VCaP (cell line): ENCODE data around the gene IFI30.

Source experiments
- H3K27ac ChIP-seq: fragments of 450-650 bp; 2 replicates; pipeline ENCODE4 v1.5.1; 2017
- TF ChIP-seq, protein P1 (sequence below): fragments of 450-650 bp; conservative IDR thresholded peaks from 2 replicates; pipeline ENCODE4 v1.5.1; 2017; ENCODE audit warnings: mild to moderate bottlenecking, moderate library complexity

The IFI30 gene

GRCh38 chr19:18159810-18160209 lies 13.8 kb upstream of the IFI30 start:
- H3K27ac ChIP-seq: peak overlapping the region; percentile 78; the same call in 1 of the 2 replicates
- TF ChIP-seq, protein P1, sequence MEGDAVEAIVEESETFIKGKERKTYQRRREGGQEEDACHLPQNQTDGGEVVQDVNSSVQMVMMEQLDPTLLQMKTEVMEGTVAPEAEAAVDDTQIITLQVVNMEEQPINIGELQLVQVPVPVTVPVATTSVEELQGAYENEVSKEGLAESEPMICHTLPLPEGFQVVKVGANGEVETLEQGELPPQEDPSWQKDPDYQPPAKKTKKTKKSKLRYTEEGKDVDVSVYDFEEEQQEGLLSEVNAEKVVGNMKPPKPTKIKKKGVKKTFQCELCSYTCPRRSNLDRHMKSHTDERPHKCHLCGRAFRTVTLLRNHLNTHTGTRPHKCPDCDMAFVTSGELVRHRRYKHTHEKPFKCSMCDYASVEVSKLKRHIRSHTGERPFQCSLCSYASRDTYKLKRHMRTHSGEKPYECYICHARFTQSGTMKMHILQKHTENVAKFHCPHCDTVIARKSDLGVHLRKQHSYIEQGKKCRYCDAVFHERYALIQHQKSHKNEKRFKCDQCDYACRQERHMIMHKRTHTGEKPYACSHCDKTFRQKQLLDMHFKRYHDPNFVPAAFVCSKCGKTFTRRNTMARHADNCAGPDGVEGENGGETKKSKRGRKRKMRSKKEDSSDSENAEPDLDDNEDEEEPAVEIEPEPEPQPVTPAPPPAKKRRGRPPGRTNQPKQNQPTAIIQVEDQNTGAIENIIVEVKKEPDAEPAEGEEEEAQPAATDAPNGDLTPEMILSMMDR: no peak

- TF ChIP-seq, protein P1: no peak
- peak overlapping the region; percentile 78 for H3K27ac ChIP-seq
These were observed 13.1 kb upstream of the IFI30 start for GRCh38 chr19:18160493-18160970.

DNA sequence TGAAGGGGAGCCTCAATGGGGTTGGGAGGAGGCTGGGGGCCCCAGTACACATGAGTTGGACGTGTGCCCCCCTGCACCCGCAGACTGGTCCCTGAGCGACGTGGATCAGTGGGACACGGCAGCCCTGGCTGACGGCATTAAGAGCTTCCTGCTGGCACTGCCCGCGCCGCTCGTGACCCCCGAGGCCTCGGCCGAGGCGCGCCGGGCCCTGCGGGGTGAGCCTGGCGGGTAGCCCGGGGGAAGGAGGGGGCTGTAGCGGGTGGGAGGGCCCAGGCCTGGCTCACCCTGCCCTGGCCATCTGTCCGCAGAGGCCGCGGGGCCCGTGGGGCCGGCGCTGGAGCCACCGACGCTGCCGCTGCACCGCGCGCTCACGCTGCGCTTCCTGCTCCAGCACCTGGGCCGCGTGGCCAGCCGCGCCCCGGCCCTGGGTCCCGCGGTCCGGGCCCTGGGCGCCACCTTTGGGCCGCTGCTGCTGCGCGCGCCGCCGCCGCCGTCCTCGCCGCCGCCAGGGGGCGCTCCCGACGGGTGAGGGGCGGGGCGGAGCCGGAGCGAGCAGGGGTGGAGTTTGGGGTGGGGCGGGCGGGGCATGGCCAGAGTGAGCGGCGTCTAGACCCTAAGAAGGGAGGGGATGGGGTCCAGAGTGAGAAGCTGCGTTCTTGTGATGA lies 12.5 kb upstream of the IFI30 start:
- TF ChIP-seq, protein P1: peak; percentile 99
- H3K27ac ChIP-seq: peak overlapping the region; percentile 78

- peak overlapping the region; percentile 78; the same call in 1 of the 2 replicates for H3K27ac ChIP-seq
- TF ChIP-seq, protein P1: peak; percentile 7
These were observed 12.0 kb upstream of the IFI30 start for GRCh38 chr19:18161636-18162002.

DNA sequence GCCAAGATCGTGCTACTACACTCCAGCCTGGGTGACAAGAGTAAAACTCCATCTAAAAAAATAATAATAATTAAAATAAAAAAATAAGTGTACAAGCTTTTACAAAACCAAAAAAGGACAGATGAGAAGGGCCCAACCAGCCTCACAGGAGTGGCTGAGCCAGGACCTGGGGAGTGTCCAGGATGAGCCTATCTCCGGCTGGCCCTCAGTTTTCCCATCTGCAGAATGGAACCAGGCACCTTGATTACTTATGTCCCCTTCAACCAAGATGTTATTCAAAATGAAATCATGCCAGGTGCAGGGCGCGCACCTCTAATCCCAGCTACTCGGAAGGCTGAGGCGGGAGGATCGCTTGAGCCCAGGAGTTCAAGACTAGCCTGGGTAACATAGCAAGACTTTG lies 9.5 kb upstream of the IFI30 start:
- no peak overlapping the region for H3K27ac ChIP-seq
- TF ChIP-seq, protein P1: no peak

DNA sequence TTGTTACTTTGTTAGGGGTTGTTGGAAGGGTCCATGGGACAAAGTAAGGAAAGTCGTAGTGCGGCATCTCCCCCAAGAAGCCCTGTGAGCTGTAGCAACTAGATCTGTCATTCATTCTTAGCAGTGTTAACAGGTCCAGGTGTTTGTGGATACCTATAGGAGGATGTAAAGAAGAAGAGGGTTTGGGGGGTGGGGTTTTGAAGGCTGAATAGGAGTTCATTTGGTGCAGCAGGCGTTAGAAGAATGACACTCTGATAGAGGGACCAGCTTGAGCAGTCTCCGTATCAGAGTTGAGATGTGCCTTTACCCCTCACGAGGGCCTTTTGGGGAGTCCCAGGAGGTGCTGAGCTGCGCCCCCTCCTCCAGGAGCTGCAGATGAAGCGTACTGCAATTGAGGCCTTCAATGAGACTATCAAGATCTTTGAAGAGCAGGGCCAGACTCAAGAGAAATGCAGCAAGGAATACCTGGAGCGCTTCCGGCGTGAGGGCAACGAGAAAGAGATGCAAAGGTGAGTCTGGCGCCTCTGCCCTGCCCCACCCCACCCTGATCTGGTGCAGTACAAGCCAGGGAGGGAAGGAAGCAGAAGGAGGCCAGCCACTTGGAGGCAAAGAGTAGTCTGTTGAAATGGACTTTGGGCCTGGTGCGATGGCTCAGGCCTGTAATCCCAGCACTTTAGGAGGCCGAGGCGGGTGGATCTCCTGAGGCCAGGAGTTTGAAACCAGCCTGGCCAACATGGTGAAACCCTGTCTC lies 7.6 kb upstream of the IFI30 start:
- TF ChIP-seq, protein P1: no peak
- no peak overlapping the region for H3K27ac ChIP-seq

- H3K27ac ChIP-seq: no peak overlapping the region
- TF ChIP-seq, protein P1: no peak
These were observed 6.6 kb upstream of the IFI30 start for GRCh38 chr19:18167011-18167410.
